Measurements from ENCODE around the gene RWDD2A.

The RWDD2A gene

GRCh38 chr6:83192871-83193746 is at the start of gene RWDD2A, which contains the start of gene PGM3 (continued):
- no peak for TF ChIP-seq ZNF529 (tag by site-specific recombination; IDR thresholded peaks at IDR 0.05; ENCODE audit: insufficient replicate concordance)
- no peak for TF ChIP-seq ZBTB6 (tag by site-specific recombination; IDR thresholded peaks at IDR 0.05)
- TF ChIP-seq KLF16 (tag by site-specific recombination; IDR thresholded peaks at IDR 0.05) = peak; percentile 91
- no peak for TF ChIP-seq ZNF555 (tag by site-specific recombination; conservative IDR thresholded peaks at IDR 0.05)
- TF ChIP-seq ZBTB8A (tag by site-specific recombination; IDR thresholded peaks at IDR 0.05) = peak; percentile 88
- 0 out of 2 replicates have a peak, but pooled peaks have one; percentile 51 for TF ChIP-seq PBX3 (CRISPR knock-in tag; IDR thresholded peaks at IDR 0.05)
- TF ChIP-seq ZNF596 (tag by site-specific recombination; IDR thresholded peaks at IDR 0.05) = no peak
- TF ChIP-seq ZNF132 (tag by site-specific recombination; IDR thresholded peaks at IDR 0.05; ENCODE audit: borderline replicate concordance) = no peak
- no peak for TF ChIP-seq ZNF791 (tag by site-specific recombination; IDR thresholded peaks at IDR 0.05)
- no peak for TF ChIP-seq ZSCAN4 (tag by site-specific recombination; IDR thresholded peaks at IDR 0.05)
- no peak for TF ChIP-seq ZNF155 (tag by site-specific recombination; IDR thresholded peaks at IDR 0.05)
- TF ChIP-seq ZNF768 (tag by site-specific recombination; IDR thresholded peaks at IDR 0.05) = no peak
- peak; percentile 92 for TF ChIP-seq KLF9 (tag by site-specific recombination; IDR thresholded peaks at IDR 0.05; ENCODE audit: low read depth)
- TF ChIP-seq ZNF544 (tag by site-specific recombination; IDR thresholded peaks at IDR 0.05) = no peak
- no peak for TF ChIP-seq GFI1B (tag by site-specific recombination; IDR thresholded peaks at IDR 0.05)
- peak; percentile 72; the same call in 1 of the 2 replicates for TF ChIP-seq ZBTB7A (tag by site-specific recombination; IDR thresholded peaks at IDR 0.05; ENCODE audit: low read depth)
- no peak for TF ChIP-seq ZNF548 (tag by site-specific recombination; IDR thresholded peaks at IDR 0.05)
- peak; percentile 59; the same call in 1 of the 2 replicates for TF ChIP-seq ZFHX2 (tag by site-specific recombination; conservative IDR thresholded peaks at IDR 0.05)
- no peak for TF ChIP-seq ZNF701 (tag by site-specific recombination; IDR thresholded peaks at IDR 0.05)
- no peak for TF ChIP-seq PRDM1 (tag by site-specific recombination; IDR thresholded peaks at IDR 0.05)
- no peak for TF ChIP-seq ZNF398 (tag by site-specific recombination; IDR thresholded peaks at IDR 0.05)
- TF ChIP-seq ZNF830 (tag by site-specific recombination; IDR thresholded peaks at IDR 0.05; ENCODE audit: low read depth) = no peak
- TF ChIP-seq ZNF341 (tag by site-specific recombination; IDR thresholded peaks at IDR 0.05; ENCODE audit: low read depth) = peak; percentile 92
- TF ChIP-seq ATF2 (tag by site-specific recombination; IDR thresholded peaks at IDR 0.05; ENCODE audit: low read depth) = no peak
- no peak for TF ChIP-seq ZNF623 (tag by site-specific recombination; IDR thresholded peaks at IDR 0.05)
- no peak for TF ChIP-seq ZNF626 (tag by site-specific recombination; IDR thresholded peaks at IDR 0.05)
- TF ChIP-seq ZNF138 (tag by site-specific recombination; IDR thresholded peaks at IDR 0.05; ENCODE audit: borderline replicate concordance) = no peak
- 0 out of 2 replicates have a peak, but pooled peaks have one; percentile 9 for TF ChIP-seq ZNF629 (tag by site-specific recombination; IDR thresholded peaks at IDR 0.05)
- no peak for TF ChIP-seq ZNF175 (tag by site-specific recombination; IDR thresholded peaks at IDR 0.05)
- no peak for TF ChIP-seq ZNF221 (tag by site-specific recombination; IDR thresholded peaks at IDR 0.05; ENCODE audit: borderline replicate concordance)
- no peak for TF ChIP-seq GLI4 (tag by site-specific recombination; IDR thresholded peaks at IDR 0.05)
- no peak for TF ChIP-seq ZNF624 (tag by site-specific recombination; IDR thresholded peaks at IDR 0.05)
- peak; percentile 22; the same call in 1 of the 2 replicates for TF ChIP-seq ZNF391 (tag by site-specific recombination; IDR thresholded peaks at IDR 0.05; ENCODE audit: borderline replicate concordance, low read depth)
- TF ChIP-seq ZSCAN16 (tag by site-specific recombination; IDR thresholded peaks at IDR 0.05) = no peak
- peak; percentile 75; the same call in 1 of the 2 replicates for TF ChIP-seq ZBTB48 (tag by site-specific recombination; IDR thresholded peaks at IDR 0.05)
